Heart right ventricle (tissue), 16 donors: ENCODE measurements around the gene DHRSX. TPM values are rescaled to one million over a fixed set of nuclear protein-coding genes. Genes with fewer than 3 reads are reported as not detected.
"Not testable (repeated sequence)": the region's sequence is repeated elsewhere in the genome, so short reads cannot be mapped to it uniquely, and the experiment has no call there.

Source experiments
- ATAC-seq, 8 donors: fragments of 200-7000 bp; cut with Tn5 transposase; one replicate each; pipeline ENCODE4 v1.9.1; 2020; ENCODE audit warnings: mild to moderate bottlenecking in 8 of 8, moderate library complexity in 8 of 8, moderate number of reproducible peaks in 1 of 8
- DNase-seq, 2 donors: peaks; one replicate each; pipeline ENCODE4 v3.0.0-alpha.2; 2020
- H3K27ac ChIP-seq, 10 donors: fragments of 200-600 bp; sonication (generic) in 2 of 10; one replicate each; pipeline versions ENCODE4 v1.5.0 to v1.8.0; 2020 to 2022; ENCODE audit warnings: mild to moderate bottlenecking in 3 of 10
- H3K27me3 ChIP-seq, 7 donors: fragments of 200-600 bp; one replicate each; pipeline ENCODE4 v1.8.0; 2021 to 2022; ENCODE audit warnings: mild to moderate bottlenecking in 2 of 7
- H3K36me3 ChIP-seq, 9 donors: fragments of 200-600 bp; sonication (generic) in 1 of 9; one replicate each; pipeline versions ENCODE4 v1.5.0 to v1.8.0; 2020 to 2022; ENCODE audit warnings: mild to moderate bottlenecking in 2 of 9
- H3K4me1 ChIP-seq, 9 donors: fragments of 200-600 bp; sonication (generic) in 1 of 9; one replicate each; pipeline versions ENCODE4 v1.5.0 to v1.8.0; 2020 to 2022; ENCODE audit warnings: mild to moderate bottlenecking in 4 of 9
- H3K4me3 ChIP-seq, 10 donors: fragments of 200-600 bp; sonication (generic) in 2 of 10; one replicate each; pipeline versions ENCODE4 v1.5.0 to v1.8.0; 2020 to 2022; ENCODE audit warnings: mild to moderate bottlenecking in 7 of 10, moderate library complexity in 2 of 10
- H3K9me3 ChIP-seq, 11 donors: fragments of 200-600 bp in 10 of 11; sonication (generic) in 2 of 11; one replicate each; pipeline versions ENCODE4 v1.5.0 to v1.8.0; 2013 to 2022; ENCODE audit warnings: mild to moderate bottlenecking in 2 of 11, control low read depth in 1 of 11, moderate library complexity in 1 of 11
- WGBS, 2 donors: extraction: QIAGEN DNeasy Blood & Tissue Kit; methylation state at CpG; one replicate each; pipeline ENCODE4 v1.1.7; 2013; ENCODE audit warnings: inconsistent platforms in 1 of 2; 5-methylcytosine and 5-hydroxymethylcytosine counted together
- intact Hi-C, 10 donors: fragments of 100-400 bp; cut with DNase I; formaldehyde crosslinking; loops; one replicate each; pipeline versions ENCODE4 v1.11.1 to v1.14.2; 2022
- polyA plus RNA-seq, 2 donors: library from polyadenylated mRNA; stranded (reverse); fragments of 200-250 nt; gene quantifications; one replicate each; pipeline ENCODE4 v1.2.3, GENCODE V29; 2013
- total RNA-seq, 10 donors: library from RNA; stranded (reverse); fragmentation: NEBNext Ultra II Directional in 3 of 10; extraction: Animal tissue kit (Norgen Biotek cat#: 25700) in 3 of 10; gene quantifications; one replicate each; pipeline versions ENCODE4 v1.2.1 to v1.2.4, GENCODE V29; 2021 to 2023
- TF ChIP-seq, protein P1 (sequence below), 9 donors: fragments of 200-600 bp; sonication (generic) in 2 of 9; IDR thresholded peaks; one replicate each; pipeline versions ENCODE4 v1.5.0 to v1.8.0; 2021 to 2022; ENCODE audit warnings: antibody characterized with exemption in 9 of 9, mild to moderate bottlenecking in 5 of 9, moderate library complexity in 1 of 9
- donor health status: Arrhythmogenic right ventricular cardiomyopathy.
- donor health status: ischemic (EF 13 %, LVEDD 7.1; RV severe dilation, severe dysfunction).
- donor health status: healthy with polysubstance abuse.
- donor health status: DM: no; HTN: yes; CAD: no.
- donor health status: DM: no; HTN: no; CAD: no.
- donor health status: ischemic (EF 25% LVEDD 6.9; RV normal size, moderate dysfunction).
- donor health status: ischemic (EF 25% LVEDD 5.7; RV mildly dilated, moderate dysfunction).
- donor health status: healthy.
- donor health status: DM: yes; HTN: yes; CAD: no.
- donor health status: Ischemic cardiomyopathy.
- donor health status: ischemic (EF 35%, LVEDD 5.7; RV mildly dilated, moderate dysfunction).
- donor health status: nonischemic (EF 11% LVEDD 7.7; RV severe dilation, severe dysfunction).
- donor health status: DM: yes; HTN: yes; CAD: no.
- donor health status: PGD.
- donor health status: ischemic (EF 29% LVEDD 5.4; RV normal size, mild dysfunction).
- donor health status: nonischemic (EF 23%, LVEDD 6.1; RV moderate dilation, normal function).

Gene DHRSX
- total and polyA plus RNA-seq, 12 donors = 13.8 to 35.9 (median 26.2) TPM

GRCh38 chrX:2462780-2463179, 38.0 kb downstream of the DHRSX start:
- Histone ChIP-seq H3K4me3 (no peak overlapping the region), H3K27ac (no peak overlapping the region), H3K4me1 (peaks cover 0 to 16% (median 0%) of the 10 kb centered on the region in 9 donors), H3K9me3 (no peaks in the 10 kb centered on the region), H3K27me3 (no peaks in the 10 kb centered on the region), H3K36me3 (peaks cover 0 to 4% (median 0%) of the 10 kb centered on the region in 9 donors)
- WGBS, 2 donors = 82 to 91% methylated on average over 3 of the region's 3 CpGs
- ATAC-seq = no peak
- TF ChIP-seq, protein P1, sequence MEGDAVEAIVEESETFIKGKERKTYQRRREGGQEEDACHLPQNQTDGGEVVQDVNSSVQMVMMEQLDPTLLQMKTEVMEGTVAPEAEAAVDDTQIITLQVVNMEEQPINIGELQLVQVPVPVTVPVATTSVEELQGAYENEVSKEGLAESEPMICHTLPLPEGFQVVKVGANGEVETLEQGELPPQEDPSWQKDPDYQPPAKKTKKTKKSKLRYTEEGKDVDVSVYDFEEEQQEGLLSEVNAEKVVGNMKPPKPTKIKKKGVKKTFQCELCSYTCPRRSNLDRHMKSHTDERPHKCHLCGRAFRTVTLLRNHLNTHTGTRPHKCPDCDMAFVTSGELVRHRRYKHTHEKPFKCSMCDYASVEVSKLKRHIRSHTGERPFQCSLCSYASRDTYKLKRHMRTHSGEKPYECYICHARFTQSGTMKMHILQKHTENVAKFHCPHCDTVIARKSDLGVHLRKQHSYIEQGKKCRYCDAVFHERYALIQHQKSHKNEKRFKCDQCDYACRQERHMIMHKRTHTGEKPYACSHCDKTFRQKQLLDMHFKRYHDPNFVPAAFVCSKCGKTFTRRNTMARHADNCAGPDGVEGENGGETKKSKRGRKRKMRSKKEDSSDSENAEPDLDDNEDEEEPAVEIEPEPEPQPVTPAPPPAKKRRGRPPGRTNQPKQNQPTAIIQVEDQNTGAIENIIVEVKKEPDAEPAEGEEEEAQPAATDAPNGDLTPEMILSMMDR (IDR thresholded peaks at IDR 0.05) = no peak
- no peak for DNase-seq
- intact Hi-C loops = no loop called here

DNA sequence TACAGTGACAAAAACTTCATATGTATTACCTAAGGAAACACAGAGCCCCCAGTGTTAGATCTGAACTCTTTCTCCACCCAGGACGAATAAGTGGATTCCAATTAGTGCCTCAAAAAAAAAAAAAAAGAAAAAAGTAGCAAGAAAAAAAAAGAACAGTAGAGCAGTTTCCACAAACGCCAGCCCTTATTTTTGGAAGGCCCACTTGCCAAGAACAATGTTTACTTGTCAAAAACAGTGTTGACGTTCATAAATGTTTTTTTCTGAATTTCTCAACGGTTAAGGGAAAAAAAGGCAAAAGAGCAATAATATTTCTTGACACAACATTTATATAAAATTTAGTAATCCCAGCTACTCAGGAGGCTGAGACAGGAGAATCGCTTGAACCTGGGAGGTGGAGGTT, 38.7 kb downstream of the DHRSX start:
- Histone ChIP-seq H3K36me3 (peaks cover 0 to 4% (median 0%) of the 10 kb centered on the region in 9 donors), H3K4me1 (peaks cover 0 to 16% (median 0%) of the 10 kb centered on the region in 9 donors), H3K9me3 (no peaks in the 10 kb centered on the region), H3K27ac (no peak overlapping the region), H3K27me3 (no peaks in the 10 kb centered on the region), H3K4me3 (no peak overlapping the region)
- DNase-seq (no peak), ATAC-seq (peak in 1 of 8 donors; percentile 7)
- TF ChIP-seq, protein P1 (IDR thresholded peaks at IDR 0.05) = no peak
- WGBS, 2 donors = 60 to 64% methylated on average over 5 of the region's 5 CpGs
- intact Hi-C loops = no loop called here

- TF ChIP-seq, protein P1 (IDR thresholded peaks at IDR 0.05) = no peak
- DNase-seq (no peak), ATAC-seq (no peak)
- no peaks in the 10 kb centered on the region for H3K27me3 ChIP-seq
- no peak overlapping the region for H3K4me3 ChIP-seq
- no peaks in the 10 kb centered on the region for H3K9me3 ChIP-seq
- WGBS, 2 donors = 80 to 81% methylated on average over 8 of the region's 8 CpGs
- peaks cover 0 to 4% (median 0%) of the 10 kb centered on the region in 9 donors for H3K36me3 ChIP-seq
- intact Hi-C loops = no loop called here
- H3K4me1 ChIP-seq = peaks cover 0 to 16% (median 0%) of the 10 kb centered on the region in 9 donors
- H3K27ac ChIP-seq = no peak overlapping the region
These were observed 39.1 kb downstream of the DHRSX start for GRCh38 chrX:2461711-2462016.

DNA sequence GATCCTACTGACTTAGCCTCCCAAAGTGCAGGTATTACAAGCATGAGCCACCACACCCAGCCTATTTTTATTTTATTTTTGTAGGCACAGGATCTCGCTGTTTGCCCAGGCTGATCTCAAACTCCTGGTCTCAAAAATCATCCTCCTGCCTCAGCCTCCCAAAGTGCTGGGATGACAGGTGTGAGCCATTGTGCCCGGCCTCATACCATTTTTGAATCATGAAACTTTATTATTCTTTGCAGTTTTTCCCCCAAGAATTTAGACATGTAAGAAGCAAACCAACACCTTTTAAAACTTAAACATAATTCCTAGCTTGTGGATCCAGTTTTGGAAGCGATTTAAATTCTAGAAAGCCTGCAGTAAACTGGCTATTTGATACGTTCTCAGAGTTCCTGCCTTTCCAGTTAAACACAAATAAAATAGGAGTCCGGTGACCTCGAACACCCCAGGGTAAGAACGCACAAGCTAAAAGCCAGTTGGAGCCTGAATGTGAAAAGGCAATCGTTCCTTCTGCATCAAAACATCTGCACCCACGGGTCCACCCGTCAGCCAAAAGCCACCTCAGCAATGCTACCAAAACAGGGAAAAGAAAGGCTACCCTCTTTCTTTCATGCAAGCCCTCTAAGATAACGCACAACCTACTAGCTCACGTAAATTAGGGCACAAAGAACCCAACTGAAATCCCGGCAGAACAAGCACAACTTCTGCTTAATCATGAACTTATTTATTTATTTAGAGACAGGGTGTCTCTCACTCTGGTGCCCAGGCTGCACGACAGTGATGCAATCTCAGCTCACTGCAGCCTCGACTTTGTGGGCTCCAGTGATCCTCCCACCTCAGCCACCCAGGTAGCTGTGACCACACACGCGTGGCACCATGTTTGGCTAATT, 39.7 kb downstream of the DHRSX start:
- H3K27me3 ChIP-seq, H3K4me3 ChIP-seq, ATAC-seq, DNase-seq, H3K36me3 ChIP-seq, H3K9me3 ChIP-seq, H3K27ac ChIP-seq, intact Hi-C loops: not testable (repeated sequence)
- peaks cover 0 to 16% (median 0%) of the 10 kb centered on the region in 9 donors for H3K4me1 ChIP-seq
- 83 to 88% methylated on average over 17 of the region's 17 CpGs for WGBS, 2 donors

DNA sequence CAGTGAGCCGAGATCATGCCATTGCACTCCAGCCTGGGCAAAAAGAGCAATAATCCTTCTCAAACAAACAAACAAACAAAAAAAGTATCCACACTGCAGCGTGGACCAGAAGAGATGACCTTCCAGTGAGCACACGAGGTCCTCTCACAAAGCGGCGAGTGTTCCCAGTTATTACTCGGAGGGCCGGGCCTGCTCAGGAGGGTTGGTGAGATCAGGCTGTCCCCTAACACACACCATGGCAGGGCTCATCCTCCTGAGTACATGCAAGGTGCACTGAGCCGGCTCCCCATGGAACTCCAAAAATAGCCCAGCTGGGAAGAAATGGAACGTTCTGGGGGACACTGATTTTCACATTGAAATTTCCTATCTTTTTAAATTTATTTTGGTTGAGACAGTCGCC, 40.7 kb downstream of the DHRSX start:
- peak in 3 of 8 donors; percentile 39 to 81 (median 59) for ATAC-seq
- H3K4me3 ChIP-seq, H3K27me3 ChIP-seq, DNase-seq, H3K36me3 ChIP-seq, H3K27ac ChIP-seq, H3K9me3 ChIP-seq, intact Hi-C loops: not testable (repeated sequence)
- 81 to 91% methylated on average over 10 of the region's 10 CpGs for WGBS, 2 donors
- peaks cover 0 to 16% (median 0%) of the 10 kb centered on the region in 9 donors for H3K4me1 ChIP-seq
